ENCODE data around the gene EYS. TPM values are rescaled to one million over a fixed set of nuclear protein-coding genes. Genes with fewer than 3 reads are reported as not detected.

EYS gene
- polyA plus RNA-seq, 1 experiment: not detected

- no peaks in the 10 kb centered on the region for H3K9me3 ChIP-seq (ENCODE audit: control insufficient read depth, insufficient read depth, low read length)
- no peak overlapping the region for H3K4me3 ChIP-seq (ENCODE audit: low read depth, low read length)
- H3K27me3 ChIP-seq (ENCODE audit: control insufficient read depth, insufficient read depth, low read length): no peaks in the 10 kb centered on the region
- DNase-seq (ENCODE audit: low read depth, low spot score): no peak
- POLR2A ChIA-PET: no interaction called here
- no peak overlapping the region for H3K27ac ChIP-seq (ENCODE audit: low read depth, low read length)
- CTCF ChIA-PET: no interaction called here
- TF ChIP-seq CTCF (IDR thresholded peaks at IDR 0.05; ENCODE audit: low read depth, low read length): no peak
Observed at GRCh38 chr6:64486578-64487351, 1220.3 kb downstream of the EYS start.

- TF ChIP-seq CTCF (IDR thresholded peaks at IDR 0.05; ENCODE audit: low read depth, low read length): no peak
- ChIA-PET CTCF (interaction anchor here (0.6 kb wide), 1 partner anchor 24 kb away, joined by 3 read pairs; no protein-coding TSS in a partner anchor), POLR2A (no interaction called here)
- Histone ChIP-seq H3K27me3 (ENCODE audit: control insufficient read depth, insufficient read depth, low read length) (no peaks in the 10 kb centered on the region), H3K27ac (ENCODE audit: low read depth, low read length) (no peak overlapping the region), H3K9me3 (ENCODE audit: control insufficient read depth, insufficient read depth, low read length) (no peaks in the 10 kb centered on the region), H3K4me3 (ENCODE audit: low read depth, low read length) (no peak overlapping the region)
- no peak for DNase-seq (ENCODE audit: low read depth, low spot score)
Observed at GRCh38 chr6:64483956-64484499, 1223.0 kb downstream of the EYS start.

- no peak for DNase-seq (ENCODE audit: low read depth, low spot score)
- no peaks in the 10 kb centered on the region for H3K9me3 ChIP-seq (ENCODE audit: control insufficient read depth, insufficient read depth, low read length)
- ChIA-PET POLR2A (no interaction called here), CTCF (interaction anchor here (0.5 kb wide), 1 partner anchor 173 kb away, joined by 4 read pairs; no protein-coding TSS in a partner anchor)
- no peak for TF ChIP-seq CTCF (IDR thresholded peaks at IDR 0.05; ENCODE audit: low read depth, low read length)
- no peaks in the 10 kb centered on the region for H3K27me3 ChIP-seq (ENCODE audit: control insufficient read depth, insufficient read depth, low read length)
- H3K27ac ChIP-seq (ENCODE audit: low read depth, low read length): no peak overlapping the region
- no peak overlapping the region for H3K4me3 ChIP-seq (ENCODE audit: low read depth, low read length)
Observed at GRCh38 chr6:64482631-64483030, 1224.4 kb downstream of the EYS start.

GRCh38 chr6:64479134-64479533 lies 1227.9 kb downstream of the EYS start:
- TF ChIP-seq CTCF (IDR thresholded peaks at IDR 0.05; ENCODE audit: low read depth, low read length): no peak
- Histone ChIP-seq H3K4me3 (ENCODE audit: low read depth, low read length) (no peak overlapping the region), H3K27me3 (ENCODE audit: control insufficient read depth, insufficient read depth, low read length) (no peaks in the 10 kb centered on the region), H3K9me3 (ENCODE audit: control insufficient read depth, insufficient read depth, low read length) (no peaks in the 10 kb centered on the region), H3K27ac (ENCODE audit: low read depth, low read length) (no peak overlapping the region)
- CTCF ChIA-PET: no interaction called here
- no peak for DNase-seq (ENCODE audit: low read depth, low spot score)
- POLR2A ChIA-PET: no interaction called here

- CTCF ChIA-PET: interaction anchor here (0.6 kb wide), 1 partner anchor 146 kb away, joined by 3 read pairs; no protein-coding TSS in a partner anchor
- POLR2A ChIA-PET: no interaction called here
- Histone ChIP-seq H3K4me3 (ENCODE audit: low read depth, low read length) (no peak overlapping the region), H3K27me3 (ENCODE audit: control insufficient read depth, insufficient read depth, low read length) (no peaks in the 10 kb centered on the region), H3K27ac (ENCODE audit: low read depth, low read length) (no peak overlapping the region), H3K9me3 (ENCODE audit: control insufficient read depth, insufficient read depth, low read length) (no peaks in the 10 kb centered on the region)
- no peak for DNase-seq (ENCODE audit: low read depth, low spot score)
- no peak for TF ChIP-seq CTCF (IDR thresholded peaks at IDR 0.05; ENCODE audit: low read depth, low read length)
Observed at GRCh38 chr6:64477391-64477790, 1229.6 kb downstream of the EYS start.

Measured in AG04450 (cell line).